GM12892 (cell line): Measurements from ENCODE around the gene ATP9A.

Experiments used
- POLR2A ChIP-seq: IDR thresholded peaks from 2 replicates; pipeline ENCODE4 v1.6.1; 2011; ENCODE audit warnings: low read depth, low read length, control low read depth
- POLR2AphosphoS5 ChIP-seq: IDR thresholded peaks from 2 replicates; pipeline ENCODE4 v1.6.1; 2011; ENCODE audit warnings: low read depth, low read length, control low read depth
- TAF1 ChIP-seq: IDR thresholded peaks from 2 replicates; pipeline ENCODE4 v1.6.1; 2011; ENCODE audit warnings: low read depth, mild to moderate bottlenecking, control low read depth, low read length, borderline replicate concordance

GRCh38 chr20:51801823-51802123 is 33.6 kb upstream of the ATP9A start:
- TF ChIP-seq POLR2A = no peak
- no peak for TF ChIP-seq TAF1
- no peak for TF ChIP-seq POLR2AphosphoS5
